ENCODE results near the gene MMP24OS. TPM values are rescaled to one million over a fixed set of nuclear protein-coding genes. Genes with fewer than 3 reads are reported as not detected.
A peak's percentile ranks its signal among the peaks of the same experiment; 100 is the strongest.

MMP24OS gene
- total RNA-seq, 2 experiments from 2014 or later, result 46.6 to 48.4 TPM

DNA sequence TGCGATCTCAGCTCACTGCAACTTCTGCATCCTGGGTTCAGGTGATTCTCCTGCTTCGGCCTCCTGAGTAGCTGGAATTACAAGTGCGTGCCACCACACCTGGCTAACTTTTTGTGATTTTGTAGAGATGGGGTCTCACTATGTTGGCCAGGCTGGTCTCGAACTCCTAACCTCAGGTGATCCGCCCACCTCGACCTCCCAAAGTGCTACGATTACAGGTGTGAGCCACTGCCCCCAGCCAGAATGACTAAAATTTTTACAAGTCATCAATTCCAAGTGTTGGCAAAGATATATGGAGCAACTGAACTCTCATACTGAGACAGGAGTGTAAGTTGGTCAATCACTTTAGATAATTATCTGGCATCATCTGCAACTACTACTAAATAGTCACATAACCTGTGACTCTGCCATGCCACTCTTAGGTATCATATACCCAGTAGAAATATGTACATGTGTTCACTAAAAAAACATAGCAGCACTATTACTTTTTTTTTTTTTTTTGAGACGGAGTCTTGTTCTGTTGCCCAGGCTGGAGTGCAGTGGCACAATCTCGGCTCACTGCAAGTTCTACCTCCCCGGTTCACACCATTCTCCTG, 3.7 kb upstream of the MMP24OS start:
- intact Hi-C loops (cut with micrococcal nuclease), result no loop called here
- Mint-ChIP-seq H3K9me3 (no peaks in the 10 kb centered on the region), H3K27me3 (no peaks in the 10 kb centered on the region), H3K36me3 (ENCODE audit: low read depth) (peaks cover 55% of the 10 kb centered on the region), H3K27ac (no peak overlapping the region), H3K4me1 (ENCODE audit: low read depth) (peaks cover 32% of the 10 kb centered on the region), H3K4me3 (no peak overlapping the region)
- POLR2A ChIA-PET, result interaction anchor here (0.7 kb wide), 1 partner anchor 227 kb away, joined by 3 read pairs; no protein-coding TSS in a partner anchor
- no peak for ATAC-seq
- CTCF ChIA-PET, result interaction anchor here (1.1 kb wide), 1 partner anchor 157 kb away, joined by 4 read pairs; the partner anchor contains the start of gene GDF5
- no peak for DNase-seq
- no peak for TF ChIP-seq CTCF (IDR thresholded peaks at IDR 0.05)

DNA sequence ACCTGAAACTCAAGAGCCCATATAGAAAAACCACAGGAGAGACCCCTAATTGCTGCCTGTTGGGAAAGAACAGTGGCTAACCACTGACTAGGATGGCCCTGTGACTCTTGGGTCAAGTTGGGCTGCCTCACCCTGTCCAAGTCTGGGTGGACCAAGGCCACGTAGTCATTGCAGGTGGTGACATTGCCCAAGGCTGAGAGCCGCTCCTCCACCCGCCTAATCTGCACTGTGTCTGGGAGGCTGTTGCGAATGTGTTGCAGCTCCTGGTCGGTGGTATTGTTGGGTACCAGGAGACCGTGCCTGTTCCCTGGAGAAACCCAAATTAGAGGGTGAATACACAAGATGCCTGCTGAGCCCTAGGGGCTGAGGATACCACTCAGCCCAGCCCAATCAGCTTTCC, 2.6 kb upstream of the MMP24OS start:
- CTCF ChIA-PET, result interaction anchor here (1.0 to 4.0 kb wide), 2 partner anchors 12 to 24 kb away, joined by 3 to 18 read pairs; no protein-coding TSS in a partner anchor
- no peak overlapping the region for H3K4me3 Mint-ChIP-seq
- DNase-seq (no peak), ATAC-seq (no peak)
- peaks cover 65% of the 10 kb centered on the region for H3K36me3 Mint-ChIP-seq (ENCODE audit: low read depth)
- H3K27ac Mint-ChIP-seq, result no peak overlapping the region
- no peaks in the 10 kb centered on the region for H3K9me3 Mint-ChIP-seq
- POLR2A ChIA-PET, result interaction anchor here (0.8 to 2.0 kb wide), 2 partner anchors 16 to 674 kb away, joined by 3 to 7 read pairs; partner anchors contain the start of gene SCAND1
- intact Hi-C loops (cut with micrococcal nuclease), result no loop called here
- H3K4me1 Mint-ChIP-seq (ENCODE audit: low read depth), result peaks cover 32% of the 10 kb centered on the region
- no peaks in the 10 kb centered on the region for H3K27me3 Mint-ChIP-seq
- no peak for TF ChIP-seq CTCF (IDR thresholded peaks at IDR 0.05)

DNA sequence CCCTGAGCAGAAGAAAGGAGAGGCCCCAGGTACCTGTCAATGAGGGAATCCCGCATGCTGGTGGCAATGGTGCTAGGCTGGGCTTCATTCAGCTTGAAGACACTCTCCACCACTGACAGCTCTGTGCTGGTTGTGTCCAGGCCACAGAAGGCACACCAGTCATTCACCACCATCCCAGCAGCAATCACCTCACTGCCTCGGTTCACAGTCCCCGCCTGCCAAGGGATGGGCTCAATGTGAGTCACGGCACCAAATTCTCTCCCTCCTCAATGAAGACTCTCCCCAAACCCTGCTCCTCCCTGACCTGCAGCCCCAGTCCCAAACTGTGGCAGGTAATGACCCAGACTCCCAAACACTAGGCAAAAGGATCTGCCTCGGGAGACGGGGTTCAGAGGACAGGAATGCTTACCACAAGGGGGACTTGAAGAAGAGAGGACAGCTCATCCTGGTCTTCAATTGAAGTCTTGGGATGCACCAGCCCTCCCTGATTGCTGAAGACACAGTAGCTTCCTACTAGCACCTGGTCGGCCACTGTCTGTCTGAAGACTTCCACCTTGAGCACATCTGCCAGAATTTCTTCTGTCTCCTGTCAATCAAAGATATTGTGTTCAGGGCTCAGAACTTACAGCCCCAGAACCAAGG, 1.7 kb upstream of the MMP24OS start:
- Mint-ChIP-seq H3K9me3 (no peaks in the 10 kb centered on the region), H3K4me3 (no peak overlapping the region), H3K27me3 (no peaks in the 10 kb centered on the region), H3K4me1 (ENCODE audit: low read depth) (peaks cover 27% of the 10 kb centered on the region), H3K27ac (peak overlapping the region; percentile 39), H3K36me3 (ENCODE audit: low read depth) (peaks cover 67% of the 10 kb centered on the region)
- no peak for TF ChIP-seq CTCF (IDR thresholded peaks at IDR 0.05)
- POLR2A ChIA-PET, result interaction anchor here (0.6 to 2.0 kb wide), 4 partner anchors 12 to 980 kb away, joined by 3 to 7 read pairs (median 4); partner anchors contain the start of gene SCAND1
- DNase-seq (no peak), ATAC-seq (no peak)
- intact Hi-C loops (cut with micrococcal nuclease), result no loop called here
- CTCF ChIA-PET, result interaction anchor here (0.7 to 4.0 kb wide), 3 partner anchors 11 to 134 kb away, joined by 3 to 18 read pairs (median 3); no protein-coding TSS in a partner anchor

GRCh38 chr20:35279040-35279439, 1.1 kb upstream of the MMP24OS start:
- Mint-ChIP-seq H3K4me1 (ENCODE audit: low read depth) (peaks cover 27% of the 10 kb centered on the region), H3K27ac (peak overlapping the region; percentile 82), H3K9me3 (no peaks in the 10 kb centered on the region), H3K27me3 (no peaks in the 10 kb centered on the region), H3K4me3 (peak overlapping the region; percentile 98), H3K36me3 (ENCODE audit: low read depth) (peaks cover 66% of the 10 kb centered on the region)
- no peak for ATAC-seq
- TF ChIP-seq CTCF (IDR thresholded peaks at IDR 0.05), result no peak
- no peak for DNase-seq
- CTCF ChIA-PET, result interaction anchor here (0.7 to 4.0 kb wide), 2 partner anchors 25 to 134 kb away, joined by 3 to 18 read pairs; no protein-coding TSS in a partner anchor
- intact Hi-C loops (cut with micrococcal nuclease), result no loop called here
- POLR2A ChIA-PET, result interaction anchor here (1.6 to 2.0 kb wide), 2 partner anchors 12 to 14 kb away, joined by 6 to 7 read pairs; no protein-coding TSS in a partner anchor

Measured in activated CD8-positive, alpha-beta T cell treated with anti-CD3 and anti-CD28 coated beads for 36 hours (primary cell).